Activated naive CD8-positive, alpha-beta T cell treated with anti-CD3 and anti-CD28 coated beads, Interleukin-2, amount 50 U/mL, for 24 hours (primary cell): ENCODE results near the gene PDRG1.

Experiments used
- ATAC-seq: fragments of 150-1000 bp; cut with Tn5 transposase; one replicate; pipeline ENCODE4 v1.10.0; 2021
- DNase-seq: peaks from one replicate; pipeline ENCODE4 v3.0.0; 2021
- H3K27ac Mint-ChIP-seq: one replicate; pipeline ENCODE4 v1.8.0; 2021; ENCODE audit warnings: mild to moderate bottlenecking, mixed read lengths
- H3K27me3 Mint-ChIP-seq: one replicate; pipeline ENCODE4 v1.8.0; 2021; ENCODE audit warnings: mixed read lengths
- H3K36me3 Mint-ChIP-seq: one replicate; pipeline ENCODE4 v1.8.0; 2021; ENCODE audit warnings: low read depth, mixed read lengths
- H3K4me1 Mint-ChIP-seq: one replicate; pipeline ENCODE4 v1.8.0; 2021; ENCODE audit warnings: mixed read lengths
- H3K4me3 Mint-ChIP-seq: one replicate; pipeline ENCODE4 v1.8.0; 2021; ENCODE audit warnings: mild to moderate bottlenecking, moderate library complexity, mixed read lengths
- H3K9me3 Mint-ChIP-seq: one replicate; pipeline ENCODE4 v1.8.0; 2021; ENCODE audit warnings: mixed read lengths

PDRG1 gene

GRCh38 chr20:31951530-31952453 is at the start of gene PDRG1:
PDRG1 (minus strand) TSS chr20:31952046; CDS start chr20:31951961, 85 bp downstream.
- H3K36me3 Mint-ChIP-seq = peaks cover 32% of the 10 kb centered on the region
- H3K27me3 Mint-ChIP-seq = peaks cover 2% of the 10 kb centered on the region
- ATAC-seq (peak; percentile 97), DNase-seq (peak; percentile 98)
- peak within 1 kb of the TSS; percentile 94 for H3K4me3 Mint-ChIP-seq
- peaks cover 32% of the 10 kb centered on the region for H3K4me1 Mint-ChIP-seq
- peak within 1 kb of the TSS; percentile 97 for H3K27ac Mint-ChIP-seq
- no peaks in the 10 kb centered on the region for H3K9me3 Mint-ChIP-seq

- no peak overlapping the region for H3K27ac Mint-ChIP-seq
- ATAC-seq = no peak
- H3K4me3 Mint-ChIP-seq = no peak overlapping the region
- no peak for DNase-seq
- peaks cover 33% of the 10 kb centered on the region for H3K27me3 Mint-ChIP-seq
- H3K9me3 Mint-ChIP-seq = no peaks in the 10 kb centered on the region
- peaks cover 2% of the 10 kb centered on the region for H3K4me1 Mint-ChIP-seq
- no peaks in the 10 kb centered on the region for H3K36me3 Mint-ChIP-seq
These were observed 46.4 kb upstream of the PDRG1 start for GRCh38 chr20:31998246-31998645.

GRCh38 chr20:31996996-31997395 is 45.1 kb upstream of the PDRG1 start:
- DNase-seq (no peak), ATAC-seq (no peak)
- Mint-ChIP-seq H3K27me3 (peaks cover 38% of the 10 kb centered on the region), H3K9me3 (no peaks in the 10 kb centered on the region), H3K4me3 (no peak overlapping the region), H3K4me1 (peaks cover 2% of the 10 kb centered on the region), H3K27ac (no peak overlapping the region), H3K36me3 (no peaks in the 10 kb centered on the region)

GRCh38 chr20:31992086-31992485 is 40.2 kb upstream of the PDRG1 start:
- H3K36me3 Mint-ChIP-seq = no peaks in the 10 kb centered on the region
- no peak for ATAC-seq
- H3K4me1 Mint-ChIP-seq = peaks cover 9% of the 10 kb centered on the region
- no peak overlapping the region for H3K4me3 Mint-ChIP-seq
- no peaks in the 10 kb centered on the region for H3K9me3 Mint-ChIP-seq
- DNase-seq = no peak
- no peak overlapping the region for H3K27ac Mint-ChIP-seq
- H3K27me3 Mint-ChIP-seq = peaks cover 35% of the 10 kb centered on the region

GRCh38 chr20:31991339-31991705 is 39.5 kb upstream of the PDRG1 start:
- ATAC-seq (no peak), DNase-seq (no peak)
- peaks cover 30% of the 10 kb centered on the region for H3K27me3 Mint-ChIP-seq
- no peaks in the 10 kb centered on the region for H3K9me3 Mint-ChIP-seq
- H3K4me1 Mint-ChIP-seq = peaks cover 9% of the 10 kb centered on the region
- H3K4me3 Mint-ChIP-seq = no peak overlapping the region
- H3K27ac Mint-ChIP-seq = no peak overlapping the region
- H3K36me3 Mint-ChIP-seq = no peaks in the 10 kb centered on the region

- Mint-ChIP-seq H3K27ac (no peak overlapping the region), H3K4me3 (no peak overlapping the region), H3K27me3 (peaks cover 25% of the 10 kb centered on the region), H3K4me1 (peaks cover 9% of the 10 kb centered on the region), H3K36me3 (no peaks in the 10 kb centered on the region), H3K9me3 (no peaks in the 10 kb centered on the region)
- ATAC-seq (no peak), DNase-seq (no peak)
These were observed 38.9 kb upstream of the PDRG1 start for GRCh38 chr20:31990641-31991338.

GRCh38 chr20:31989030-31989645 is 37.3 kb upstream of the PDRG1 start:
- no peaks in the 10 kb centered on the region for H3K36me3 Mint-ChIP-seq
- ATAC-seq = no peak

GRCh38 chr20:31988430-31989015 is 36.7 kb upstream of the PDRG1 start:
- Mint-ChIP-seq H3K27me3 (peaks cover 9% of the 10 kb centered on the region), H3K4me1 (peaks cover 7% of the 10 kb centered on the region), H3K27ac (no peak overlapping the region)

More at GRCh38 chr20:31989030-31989645, 37.3 kb upstream of the PDRG1 start:
- H3K4me1 Mint-ChIP-seq = peaks cover 7% of the 10 kb centered on the region
- no peak for DNase-seq
- no peak overlapping the region for H3K4me3 Mint-ChIP-seq
- H3K27ac Mint-ChIP-seq = no peak overlapping the region
- no peaks in the 10 kb centered on the region for H3K9me3 Mint-ChIP-seq
- H3K27me3 Mint-ChIP-seq = peaks cover 14% of the 10 kb centered on the region

GRCh38 chr20:31987744-31988143 is 35.9 kb upstream of the PDRG1 start:
- Mint-ChIP-seq H3K4me1 (peaks cover 7% of the 10 kb centered on the region), H3K36me3 (no peaks in the 10 kb centered on the region), H3K27ac (no peak overlapping the region), H3K4me3 (no peak overlapping the region), H3K27me3 (peaks cover 5% of the 10 kb centered on the region), H3K9me3 (no peaks in the 10 kb centered on the region)
- DNase-seq (no peak), ATAC-seq (no peak)

More at GRCh38 chr20:31988430-31989015, 36.7 kb upstream of the PDRG1 start:
- ATAC-seq (peak; percentile 85), DNase-seq (peak; percentile 18)
- H3K4me3 Mint-ChIP-seq = no peak overlapping the region
- H3K9me3 Mint-ChIP-seq = no peaks in the 10 kb centered on the region
- H3K36me3 Mint-ChIP-seq = no peaks in the 10 kb centered on the region

- Mint-ChIP-seq H3K9me3 (no peaks in the 10 kb centered on the region), H3K27ac (no peak overlapping the region), H3K36me3 (no peaks in the 10 kb centered on the region), H3K4me1 (peaks cover 7% of the 10 kb centered on the region), H3K27me3 (peaks cover 12% of the 10 kb centered on the region), H3K4me3 (no peak overlapping the region)
- ATAC-seq (no peak), DNase-seq (no peak)
These were observed 33.2 kb upstream of the PDRG1 start for GRCh38 chr20:31984981-31985471.

GRCh38 chr20:31981784-31982183 is 29.9 kb upstream of the PDRG1 start:
- H3K27me3 Mint-ChIP-seq = peaks cover 14% of the 10 kb centered on the region
- no peak overlapping the region for H3K4me3 Mint-ChIP-seq
- no peaks in the 10 kb centered on the region for H3K36me3 Mint-ChIP-seq
- DNase-seq (no peak), ATAC-seq (no peak)
- no peaks in the 10 kb centered on the region for H3K9me3 Mint-ChIP-seq
- H3K4me1 Mint-ChIP-seq = no peaks in the 10 kb centered on the region
- H3K27ac Mint-ChIP-seq = no peak overlapping the region

- ATAC-seq (no peak), DNase-seq (no peak)
- Mint-ChIP-seq H3K27me3 (peaks cover 19% of the 10 kb centered on the region), H3K36me3 (no peaks in the 10 kb centered on the region), H3K4me3 (no peak overlapping the region), H3K27ac (no peak overlapping the region), H3K9me3 (no peaks in the 10 kb centered on the region), H3K4me1 (no peaks in the 10 kb centered on the region)
These were observed 28.0 kb upstream of the PDRG1 start for GRCh38 chr20:31979713-31980426.

- Mint-ChIP-seq H3K9me3 (no peaks in the 10 kb centered on the region), H3K36me3 (no peaks in the 10 kb centered on the region), H3K27ac (no peak overlapping the region), H3K4me3 (no peak overlapping the region), H3K27me3 (peaks cover 22% of the 10 kb centered on the region), H3K4me1 (no peaks in the 10 kb centered on the region)
- no peak for ATAC-seq
- no peak for DNase-seq
These were observed 25.2 kb upstream of the PDRG1 start for GRCh38 chr20:31977080-31977479.

GRCh38 chr20:31975874-31976273 is 24.0 kb upstream of the PDRG1 start:
- Mint-ChIP-seq H3K27me3 (peaks cover 21% of the 10 kb centered on the region), H3K27ac (no peak overlapping the region), H3K4me3 (no peak overlapping the region)

More at GRCh38 chr20:31975874-31976273, 24.0 kb upstream of the PDRG1 start:
- ATAC-seq = no peak
- DNase-seq = no peak
- Mint-ChIP-seq H3K9me3 (no peaks in the 10 kb centered on the region), H3K36me3 (no peaks in the 10 kb centered on the region), H3K4me1 (no peaks in the 10 kb centered on the region)
